Measurements from ENCODE around the gene ZMYM2.

DNA sequence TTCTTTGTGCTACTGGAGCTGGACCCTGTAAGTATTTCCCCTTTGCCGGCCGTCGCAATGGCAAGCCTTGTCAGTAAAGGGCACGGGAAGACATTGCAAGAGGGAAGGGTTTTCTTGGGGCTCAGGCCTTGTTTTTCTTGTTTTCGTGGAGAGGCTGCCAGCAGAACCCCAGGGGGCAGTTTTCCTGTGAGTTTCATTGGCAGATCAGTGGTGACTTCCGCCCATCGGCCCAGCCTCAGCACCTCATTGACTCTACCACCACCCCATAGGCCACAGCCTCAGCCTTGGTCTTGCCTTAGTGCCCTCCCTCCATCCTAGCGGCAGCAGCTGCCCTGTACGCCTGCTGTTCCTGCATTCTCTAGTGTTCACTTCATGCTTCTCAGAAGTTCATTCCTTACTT is 140.8 kb downstream of the ZMYM2 start:
- TF ChIP-seq, protein P1, sequence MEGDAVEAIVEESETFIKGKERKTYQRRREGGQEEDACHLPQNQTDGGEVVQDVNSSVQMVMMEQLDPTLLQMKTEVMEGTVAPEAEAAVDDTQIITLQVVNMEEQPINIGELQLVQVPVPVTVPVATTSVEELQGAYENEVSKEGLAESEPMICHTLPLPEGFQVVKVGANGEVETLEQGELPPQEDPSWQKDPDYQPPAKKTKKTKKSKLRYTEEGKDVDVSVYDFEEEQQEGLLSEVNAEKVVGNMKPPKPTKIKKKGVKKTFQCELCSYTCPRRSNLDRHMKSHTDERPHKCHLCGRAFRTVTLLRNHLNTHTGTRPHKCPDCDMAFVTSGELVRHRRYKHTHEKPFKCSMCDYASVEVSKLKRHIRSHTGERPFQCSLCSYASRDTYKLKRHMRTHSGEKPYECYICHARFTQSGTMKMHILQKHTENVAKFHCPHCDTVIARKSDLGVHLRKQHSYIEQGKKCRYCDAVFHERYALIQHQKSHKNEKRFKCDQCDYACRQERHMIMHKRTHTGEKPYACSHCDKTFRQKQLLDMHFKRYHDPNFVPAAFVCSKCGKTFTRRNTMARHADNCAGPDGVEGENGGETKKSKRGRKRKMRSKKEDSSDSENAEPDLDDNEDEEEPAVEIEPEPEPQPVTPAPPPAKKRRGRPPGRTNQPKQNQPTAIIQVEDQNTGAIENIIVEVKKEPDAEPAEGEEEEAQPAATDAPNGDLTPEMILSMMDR (IDR thresholded peaks at IDR 0.05; ENCODE audit: borderline replicate concordance, extremely low read depth, low read length, poor library complexity, severe bottlenecking): no peak
- TF ChIP-seq EZH2 (IDR thresholded peaks at IDR 0.05; ENCODE audit: borderline replicate concordance, low read depth, low read length, severe bottlenecking): no peak
